SKM-1 (cell line): ENCODE data around the gene TRRAP.

Source experiments
- DNase-seq: peaks from one replicate; lab custom pipeline; 2025; ENCODE audit not compliant: unreplicated experiment; lab: John Stamatoyannopoulos, UW

Gene TRRAP

GRCh38 chr7:99027241-99027640, 148.9 kb downstream of the TRRAP start:
- no peak for DNase-seq

GRCh38 chr7:99027841-99028240, 149.5 kb downstream of the TRRAP start:
- no peak for DNase-seq

- DNase-seq = no peak
These were observed 150.1 kb downstream of the TRRAP start for GRCh38 chr7:99028261-99028973.

GRCh38 chr7:99029466-99030435, 151.4 kb downstream of the TRRAP start:
- DNase-seq = no peak

GRCh38 chr7:99030457-99030856, 152.1 kb downstream of the TRRAP start:
- no peak for DNase-seq

- no peak for DNase-seq
These were observed 152.6 kb downstream of the TRRAP start for GRCh38 chr7:99030951-99031350.

- no peak for DNase-seq
These were observed 153.2 kb downstream of the TRRAP start for GRCh38 chr7:99031496-99031895.

- no peak for DNase-seq
These were observed 154.6 kb downstream of the TRRAP start for GRCh38 chr7:99032928-99033327.

GRCh38 chr7:99033765-99034164, 155.4 kb downstream of the TRRAP start:
- no peak for DNase-seq

GRCh38 chr7:99034932-99035722, 156.8 kb downstream of the TRRAP start:
- no peak for DNase-seq

- no peak for DNase-seq
These were observed 157.6 kb downstream of the TRRAP start for GRCh38 chr7:99035723-99036545.

- no peak for DNase-seq
These were observed 158.3 kb downstream of the TRRAP start for GRCh38 chr7:99036546-99037111.

GRCh38 chr7:99037327-99037940, 159.1 kb downstream of the TRRAP start:
- DNase-seq = no peak

- DNase-seq = no peak
These were observed 159.9 kb downstream of the TRRAP start for GRCh38 chr7:99038086-99038855.

- DNase-seq = no peak
These were observed 161.1 kb downstream of the TRRAP start for GRCh38 chr7:99039384-99039891.

- no peak for DNase-seq
These were observed 162.0 kb downstream of the TRRAP start for GRCh38 chr7:99040104-99040958.

- no peak for DNase-seq
These were observed 163.2 kb downstream of the TRRAP start for GRCh38 chr7:99041526-99041925.

GRCh38 chr7:99042957-99043356, 164.6 kb downstream of the TRRAP start:
- no peak for DNase-seq
